CD4-positive, CD25-positive, alpha-beta regulatory T cell (primary cell): ENCODE results near the gene PXK. TPM values are rescaled to one million over a fixed set of nuclear protein-coding genes. Genes with fewer than 3 reads are reported as not detected.

Experiments used
- ATAC-seq, 2 donors: fragments of 150-1000 bp; cut with Tn5 transposase; one replicate each; pipeline ENCODE4 v1.10.0; 2021; ENCODE audit warnings: low read depth in 2 of 2, moderate number of reproducible peaks in 2 of 2, moderate library complexity in 1 of 2
- DNase-seq, 3 donors: peaks; one replicate each; pipeline versions ENCODE4 v3.0.0 to v3.0.0-alpha.2; 2012 to 2022; ENCODE audit warnings: mixed read lengths in 1 of 3
- H3K27ac ChIP-seq: one replicate; pipeline ENCODE4 v1.7.0; 2013; ENCODE audit warnings: mild to moderate bottlenecking, low read length; ENCODE audit not compliant: insufficient read depth, poor library complexity, severe bottlenecking
- H3K27me3 ChIP-seq: one replicate; pipeline ENCODE4 v1.7.0; 2013; ENCODE audit warnings: low read length; ENCODE audit not compliant: control insufficient read depth, insufficient read depth
- H3K36me3 ChIP-seq: one replicate; pipeline ENCODE4 v1.7.0; 2013; ENCODE audit warnings: mild to moderate bottlenecking, low read length, moderate library complexity; ENCODE audit not compliant: control insufficient read depth, insufficient read depth
- H3K4me1 ChIP-seq: 2 replicates; pipeline ENCODE4 v1.7.0; 2013; ENCODE audit warnings: mild to moderate bottlenecking, low read length; ENCODE audit not compliant: insufficient read depth, control insufficient read depth, poor library complexity, severe bottlenecking
- H3K4me3 ChIP-seq: one replicate; pipeline ENCODE4 v1.7.0; 2013; ENCODE audit warnings: low read depth, mild to moderate bottlenecking, low read length, moderate library complexity
- H3K9me3 ChIP-seq, 2 experiments: 1 replicate in 1 of 2; 2 replicates in 1 of 2; pipeline ENCODE4 v1.7.0; 2013; ENCODE audit warnings: low read length in 2 of 2, mild to moderate bottlenecking in 1 of 2, moderate library complexity in 1 of 2; ENCODE audit not compliant: control insufficient read depth in 2 of 2
- H3K27ac Mint-ChIP-seq, 3 donors: one replicate each; pipeline ENCODE4 v1.8.0; 2020 to 2022; ENCODE audit warnings: mild to moderate bottlenecking in 3 of 3, mixed read lengths in 3 of 3, moderate library complexity in 2 of 3
- H3K27me3 Mint-ChIP-seq: one replicate; pipeline ENCODE4 v1.8.0; 2022; ENCODE audit warnings: mild to moderate bottlenecking, mixed read lengths
- H3K36me3 Mint-ChIP-seq: one replicate; pipeline ENCODE4 v1.8.0; 2020; ENCODE audit warnings: mixed read lengths
- H3K4me1 Mint-ChIP-seq, 4 donors: one replicate each; pipeline ENCODE4 v1.8.0; 2020 to 2022; ENCODE audit warnings: mixed read lengths in 4 of 4, mild to moderate bottlenecking in 1 of 4
- H3K4me3 Mint-ChIP-seq, 4 donors: one replicate each; pipeline ENCODE4 v1.8.0; 2020 to 2022; ENCODE audit warnings: mild to moderate bottlenecking in 4 of 4, mixed read lengths in 4 of 4, moderate library complexity in 3 of 4
- H3K9me3 Mint-ChIP-seq, 7 donors: one replicate each; pipeline ENCODE4 v1.8.0; 2020 to 2022; ENCODE audit warnings: mixed read lengths in 7 of 7, mild to moderate bottlenecking in 3 of 7, moderate library complexity in 2 of 7
- polyA plus RNA-seq, 4 donors: library from polyadenylated mRNA; unstranded; fragments of 300-500 nt; fragmentation: Illumina TruSeq; gene quantifications; one replicate each; pipeline ENCODE4 v1.2.3, GENCODE V29; 2021
- total RNA-seq: library from RNA; stranded (reverse); gene quantifications from one replicate; pipeline ENCODE4 v1.2.3, GENCODE V29; 2022

The PXK gene
- total and polyA plus RNA-seq, 5 donors from 2014 or later: 21.8 to 32.6 (median 31.8) TPM

GRCh38 chr3:58324391-58325390, 8.0 kb upstream of the PXK start:
- no peak overlapping the region for H3K4me3 Mint-ChIP-seq

GRCh38 chr3:58325525-58325992, 7.1 kb upstream of the PXK start:
- ATAC-seq (no peak), DNase-seq (no peak)
- Histone ChIP-seq H3K36me3 (no peaks in the 10 kb centered on the region), H3K4me1 (peaks cover 10% of the 10 kb centered on the region), H3K4me3 (no peak overlapping the region), H3K27ac (no peak overlapping the region), H3K27me3 (no peaks in the 10 kb centered on the region), H3K9me3 (no peaks in the 10 kb centered on the region)
- Mint-ChIP-seq H3K36me3 (no peaks in the 10 kb centered on the region), H3K9me3 (peaks cover 0 to 1% (median 0%) of the 10 kb centered on the region in 7 donors), H3K27me3 (no peaks in the 10 kb centered on the region), H3K4me1 (peaks cover 8 to 24% (median 18%) of the 10 kb centered on the region in 4 donors), H3K4me3 (no peak overlapping the region), H3K27ac (peak overlapping the region in 2 of 3 donors; percentile 42 to 83)

More at GRCh38 chr3:58324391-58325390, 8.0 kb upstream of the PXK start:
- no peaks in the 10 kb centered on the region for H3K36me3 ChIP-seq
- H3K4me3 ChIP-seq: no peak overlapping the region
- no peaks in the 10 kb centered on the region for H3K27me3 Mint-ChIP-seq
- H3K27ac ChIP-seq: peak overlapping the region; percentile 24
- peaks cover 10% of the 10 kb centered on the region for H3K4me1 ChIP-seq
- DNase-seq: peak in 2 of 3 donors; percentile 21 to 45
- H3K36me3 Mint-ChIP-seq: no peaks in the 10 kb centered on the region
- no peak for ATAC-seq
- no peaks in the 10 kb centered on the region for H3K27me3 ChIP-seq
- peaks cover 8 to 24% (median 18%) of the 10 kb centered on the region in 4 donors for H3K4me1 Mint-ChIP-seq
- no peaks in the 10 kb centered on the region for H3K9me3 ChIP-seq
- peaks cover 0 to 1% (median 0%) of the 10 kb centered on the region in 7 donors for H3K9me3 Mint-ChIP-seq
- H3K27ac Mint-ChIP-seq: peak overlapping the region; percentile 42 to 83 (median 75)

- no peaks in the 10 kb centered on the region for H3K27me3 Mint-ChIP-seq
- peaks cover 0 to 1% (median 0%) of the 10 kb centered on the region in 7 donors for H3K9me3 Mint-ChIP-seq
- H3K27ac ChIP-seq: no peak overlapping the region
- H3K4me3 Mint-ChIP-seq: peak overlapping the region in 1 of 4 donors; percentile 9
- no peaks in the 10 kb centered on the region for H3K36me3 ChIP-seq
- H3K9me3 ChIP-seq: no peaks in the 10 kb centered on the region
- H3K4me3 ChIP-seq: no peak overlapping the region
- DNase-seq (no peak), ATAC-seq (no peak)
- no peaks in the 10 kb centered on the region for H3K27me3 ChIP-seq
- peaks cover 8 to 20% (median 16%) of the 10 kb centered on the region in 4 donors for H3K4me1 Mint-ChIP-seq
- H3K27ac Mint-ChIP-seq: peak overlapping the region in 1 of 3 donors; percentile 68
- H3K36me3 Mint-ChIP-seq: no peaks in the 10 kb centered on the region
- H3K4me1 ChIP-seq: peaks cover 10% of the 10 kb centered on the region
These were observed 6.3 kb upstream of the PXK start for GRCh38 chr3:58326267-58326900.

- Mint-ChIP-seq H3K27me3 (peaks cover 5% of the 10 kb centered on the region), H3K4me3 (no peak overlapping the region), H3K27ac (peak overlapping the region in 1 of 3 donors; percentile 42), H3K4me1 (peaks cover 13 to 34% (median 20%) of the 10 kb centered on the region in 4 donors), H3K9me3 (peaks cover 0 to 1% (median 0%) of the 10 kb centered on the region in 7 donors), H3K36me3 (no peaks in the 10 kb centered on the region)
- DNase-seq (no peak), ATAC-seq (no peak)
- Histone ChIP-seq H3K27me3 (no peaks in the 10 kb centered on the region), H3K4me3 (no peak overlapping the region), H3K27ac (no peak overlapping the region), H3K9me3 (no peaks in the 10 kb centered on the region), H3K4me1 (peaks cover 25% of the 10 kb centered on the region), H3K36me3 (no peaks in the 10 kb centered on the region)
These were observed 3.4 kb upstream of the PXK start for GRCh38 chr3:58329150-58329921.

GRCh38 chr3:58329922-58330413, 2.7 kb upstream of the PXK start:
- H3K27ac ChIP-seq: no peak overlapping the region
- DNase-seq (no peak), ATAC-seq (no peak)
- H3K9me3 ChIP-seq: no peaks in the 10 kb centered on the region
- Mint-ChIP-seq H3K4me1 (peaks cover 14 to 35% (median 22%) of the 10 kb centered on the region in 4 donors), H3K36me3 (no peaks in the 10 kb centered on the region), H3K9me3 (peaks cover 0 to 1% (median 0%) of the 10 kb centered on the region in 7 donors), H3K27me3 (peaks cover 5% of the 10 kb centered on the region), H3K27ac (peak overlapping the region in 1 of 3 donors; percentile 42), H3K4me3 (peak overlapping the region in 1 of 4 donors; percentile 84)
- H3K4me3 ChIP-seq: no peak overlapping the region
- H3K27me3 ChIP-seq: no peaks in the 10 kb centered on the region
- peaks cover 27% of the 10 kb centered on the region for H3K4me1 ChIP-seq
- no peaks in the 10 kb centered on the region for H3K36me3 ChIP-seq

GRCh38 chr3:58331593-58332152, 1.0 kb upstream of the PXK start:
- no peaks in the 10 kb centered on the region for H3K27me3 ChIP-seq
- peaks cover 0 to 1% (median 0%) of the 10 kb centered on the region in 7 donors for H3K9me3 Mint-ChIP-seq
- ATAC-seq (no peak), DNase-seq (no peak)
- peaks cover 5% of the 10 kb centered on the region for H3K27me3 Mint-ChIP-seq
- H3K4me1 ChIP-seq: peaks cover 29% of the 10 kb centered on the region
- peaks cover 19 to 39% (median 32%) of the 10 kb centered on the region in 4 donors for H3K4me1 Mint-ChIP-seq
- H3K27ac Mint-ChIP-seq: no peak overlapping the region
- H3K4me3 Mint-ChIP-seq: peak overlapping the region; percentile 54 to 84 (median 78)
- H3K4me3 ChIP-seq: no peak overlapping the region
- H3K36me3 Mint-ChIP-seq: no peaks in the 10 kb centered on the region
- H3K27ac ChIP-seq: no peak overlapping the region
- no peaks in the 10 kb centered on the region for H3K36me3 ChIP-seq
- H3K9me3 ChIP-seq: no peaks in the 10 kb centered on the region
